ENCODE measurements around the gene SARDH.

DNA sequence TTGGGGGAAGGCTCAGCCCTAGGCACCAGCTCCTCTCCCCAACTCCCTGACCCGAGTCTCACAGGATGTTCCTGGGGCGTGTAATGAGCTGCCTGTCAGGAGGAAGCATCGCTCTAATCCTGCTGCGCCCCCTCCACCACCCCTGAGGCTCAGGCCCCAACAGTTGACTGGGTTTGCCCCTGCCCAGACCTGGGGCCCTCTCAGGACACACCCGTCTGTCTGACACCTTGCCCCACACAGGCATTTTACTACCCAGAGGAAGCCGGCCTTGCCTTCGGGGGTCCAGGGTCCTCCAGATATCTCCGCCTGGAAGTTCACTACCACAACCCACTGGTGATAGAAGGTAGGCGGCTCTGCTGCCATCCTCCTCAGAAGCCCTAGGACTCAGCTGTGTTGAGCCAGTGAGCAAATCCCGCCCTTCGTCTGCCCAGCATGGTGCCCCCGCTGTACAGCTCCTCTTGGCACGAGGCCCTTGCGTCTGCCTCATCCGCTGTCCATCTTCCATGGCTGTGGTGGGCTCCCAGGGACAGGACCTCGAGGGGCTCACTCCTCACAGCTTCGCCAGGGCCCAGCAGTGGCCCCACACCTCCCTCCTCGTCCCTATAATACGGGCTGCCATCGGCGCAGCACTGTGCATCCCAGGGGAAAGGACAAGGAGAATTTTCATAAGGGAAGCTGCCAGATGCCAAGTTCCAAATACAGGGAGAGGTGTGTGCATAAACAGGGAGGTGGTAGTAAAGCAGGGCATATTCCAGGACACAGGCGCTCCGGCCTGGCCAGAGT is 94.0 kb downstream of the SARDH start:
- TF ChIP-seq, protein P1, sequence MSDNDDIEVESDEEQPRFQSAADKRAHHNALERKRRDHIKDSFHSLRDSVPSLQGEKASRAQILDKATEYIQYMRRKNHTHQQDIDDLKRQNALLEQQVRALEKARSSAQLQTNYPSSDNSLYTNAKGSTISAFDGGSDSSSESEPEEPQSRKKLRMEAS (IDR thresholded peaks at IDR 0.05) = no peak
- TF ChIP-seq POLR2A (IDR thresholded peaks at IDR 0.05; ENCODE audit: borderline replicate concordance, extremely low read depth, insufficient read depth, insufficient read length) (no peak), CEBPB (IDR thresholded peaks at IDR 0.05; ENCODE audit: low read depth) (no peak), SIN3A (IDR thresholded peaks at IDR 0.05; ENCODE audit: low read depth) (no peak), ATF3 (IDR thresholded peaks at IDR 0.05) (no peak), EZH2 (IDR thresholded peaks at IDR 0.05) (no peak), EZH2phosphoT487 (IDR thresholded peaks at IDR 0.05; ENCODE audit: borderline replicate concordance) (no peak), CTCF (IDR thresholded peaks at IDR 0.05 in 2 of 3, conservative IDR thresholded peaks at IDR 0.05 in 1 of 3; ENCODE audit: borderline replicate concordance in 1 of 3, insufficient read depth in 1 of 3, low read depth in 2 of 3, low read length in 2 of 3) (no peak), RAD21 (IDR thresholded peaks at IDR 0.05; ENCODE audit: low read depth) (no peak), FOSL1 (IDR thresholded peaks at IDR 0.05; ENCODE audit: low read depth) (no peak)

Data from HCT116 (cell line).